ENCODE measurements around the gene RRAD. TPM values are rescaled to one million over a fixed set of nuclear protein-coding genes. Genes with fewer than 3 reads are reported as not detected.
"Not testable (repeated sequence)": the region's sequence is repeated elsewhere in the genome, so short reads cannot be mapped to it uniquely, and the experiment has no call there.

The RRAD gene
- total RNA-seq, 1 donor from 2014 or later = 40.2 TPM

- peak; percentile 50 for DNase-seq (ENCODE audit: low read depth)
Observed at GRCh38 chr16:66899310-66899944, 25.9 kb downstream of the RRAD start.

GRCh38 chr16:66898933-66899309, 26.4 kb downstream of the RRAD start:
- no peak for TF ChIP-seq CTCF (conservative IDR thresholded peaks at IDR 0.05; ENCODE audit: low read depth, low read length)
- no peak for DNase-seq (ENCODE audit: low read depth)
- no peak overlapping the region for H3K4me3 ChIP-seq (ENCODE audit: low read depth, low read length)

More at GRCh38 chr16:66899310-66899944, 25.9 kb downstream of the RRAD start:
- TF ChIP-seq CTCF (conservative IDR thresholded peaks at IDR 0.05; ENCODE audit: low read depth, low read length) = no peak
- no peak overlapping the region for H3K4me3 ChIP-seq (ENCODE audit: low read depth, low read length)

- H3K4me3 ChIP-seq (ENCODE audit: low read depth, low read length) = no peak overlapping the region
- TF ChIP-seq CTCF (conservative IDR thresholded peaks at IDR 0.05; ENCODE audit: low read depth, low read length) = no peak
- no peak for DNase-seq (ENCODE audit: low read depth)
Observed at GRCh38 chr16:66898207-66898606, 27.1 kb downstream of the RRAD start.

- not testable (repeated sequence) for DNase-seq (ENCODE audit: low read depth); H3K4me3 ChIP-seq (ENCODE audit: low read depth, low read length)
Observed at GRCh38 chr16:66896682-66897081, 28.7 kb downstream of the RRAD start.

- no peak overlapping the region for H3K4me3 ChIP-seq (ENCODE audit: low read depth, low read length)
- TF ChIP-seq CTCF (conservative IDR thresholded peaks at IDR 0.05; ENCODE audit: low read depth, low read length) = no peak
- DNase-seq (ENCODE audit: low read depth) = no peak
Observed at GRCh38 chr16:66895999-66896398, 29.3 kb downstream of the RRAD start.

DNA sequence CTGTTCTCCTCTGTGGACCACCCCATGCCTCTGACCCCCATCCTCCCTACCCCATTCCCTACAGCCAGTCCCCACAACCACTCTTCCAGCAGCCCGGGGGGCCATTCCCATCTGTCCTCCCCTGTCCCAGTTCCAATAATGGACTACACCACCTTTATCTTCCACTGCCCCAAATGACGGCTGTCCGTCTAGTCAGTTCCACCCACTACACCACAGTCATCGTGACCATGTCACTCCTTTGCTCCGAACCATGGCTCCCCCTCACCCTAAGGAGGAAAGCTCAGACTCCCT, 29.7 kb downstream of the RRAD start:
- DNase-seq (ENCODE audit: low read depth) = no peak
- no peak overlapping the region for H3K4me3 ChIP-seq (ENCODE audit: low read depth, low read length)
- no peak for TF ChIP-seq CTCF (conservative IDR thresholded peaks at IDR 0.05; ENCODE audit: low read depth, low read length)

- DNase-seq (ENCODE audit: low read depth) = no peak
- peak; percentile 88 for TF ChIP-seq CTCF (conservative IDR thresholded peaks at IDR 0.05; ENCODE audit: low read depth, low read length)
- no peak overlapping the region for H3K4me3 ChIP-seq (ENCODE audit: low read depth, low read length)
Observed at GRCh38 chr16:66894948-66895688, 30.2 kb downstream of the RRAD start.
